WTC11 (cell line): Measurements from ENCODE around the gene RASSF9. TPM values are rescaled to one million over a fixed set of nuclear protein-coding genes. Genes with fewer than 3 reads are reported as not detected.
A peak's percentile ranks its signal among the peaks of the same experiment; 100 is the strongest.

Experiments used
- ATAC-seq: fragments of 200-7000 bp; cut with Tn5 transposase; 2 replicates; pipeline ENCODE4 v1.10.0; 2021; ENCODE audit warnings: mild to moderate bottlenecking, moderate library complexity
- CTCF ChIA-PET: fragments of 300-600 bp; sonication (Branson Sonifier 250); formaldehyde crosslinking; loops from one replicate; lab custom pipeline; 2021; ENCODE audit warnings: antibody characterized with exemption; lab: Charles Lee
- POLR2A ChIA-PET: fragments of 350-600 bp; sonication (Branson Sonifier 250); formaldehyde crosslinking; loops from one replicate; lab custom pipeline; 2021; ENCODE audit warnings: antibody characterized with exemption; lab: Charles Lee
- DNase-seq: peaks from one replicate; pipeline ENCODE4 v3.0.0; 2021; ENCODE audit warnings: low spot score
- H3K27ac Mint-ChIP-seq: 2 replicates; pipeline ENCODE4 v1.8.0; 2021; ENCODE audit warnings: mixed read lengths
- H3K27me3 Mint-ChIP-seq: 2 replicates; pipeline ENCODE4 v1.8.0; 2021; ENCODE audit warnings: low read depth, mild to moderate bottlenecking, moderate library complexity, mixed read lengths
- H3K36me3 Mint-ChIP-seq: 2 replicates; pipeline ENCODE4 v1.8.0; 2021; ENCODE audit warnings: mixed read lengths
- H3K4me1 Mint-ChIP-seq: 2 replicates; pipeline ENCODE4 v1.8.0; 2022; ENCODE audit warnings: mixed read lengths
- H3K4me3 Mint-ChIP-seq: 2 replicates; pipeline ENCODE4 v1.8.0; 2021; ENCODE audit warnings: mild to moderate bottlenecking, moderate library complexity, mixed read lengths
- H3K9me3 Mint-ChIP-seq: 2 replicates; pipeline ENCODE4 v1.8.0; 2021; ENCODE audit warnings: mixed read lengths
- AR ChIP-seq: fragments of 250-450 bp; sonication (Bioruptor Pico); IDR thresholded peaks from 2 replicates; pipeline ENCODE4 v1.9.0; 2021; ENCODE audit warnings: mild to moderate bottlenecking
- CREB1 ChIP-seq: sonication (generic); formaldehyde crosslinking; IDR thresholded peaks from 2 replicates; pipeline ENCODE4 v1.8.0; 2023; ENCODE audit warnings: mild to moderate bottlenecking, missing genetic modification reagents
- E2F4 ChIP-seq: sonication (generic); formaldehyde crosslinking; IDR thresholded peaks from 2 replicates; pipeline ENCODE4 v1.8.1; 2022; ENCODE audit warnings: low read depth, mild to moderate bottlenecking, moderate library complexity, missing genetic modification reagents, borderline replicate concordance
- ESRRA ChIP-seq: sonication (generic); formaldehyde crosslinking; IDR thresholded peaks from 2 replicates; pipeline ENCODE4 v1.8.1; 2022; ENCODE audit warnings: mild to moderate bottlenecking, missing genetic modification reagents, borderline replicate concordance
- GABPB1 ChIP-seq: sonication (generic); formaldehyde crosslinking; IDR thresholded peaks from 2 replicates; pipeline ENCODE4 v1.8.1; 2023; ENCODE audit warnings: mild to moderate bottlenecking, missing genetic modification reagents
- GTF2I ChIP-seq: fragments of 250-450 bp; sonication (Bioruptor Pico); conservative IDR thresholded peaks from 2 replicates; pipeline ENCODE4 v1.4.0; 2021; ENCODE audit warnings: mild to moderate bottlenecking
- HMGXB4 ChIP-seq: sonication (generic); formaldehyde crosslinking; IDR thresholded peaks from 2 replicates; pipeline ENCODE4 v1.8.1; 2023; ENCODE audit warnings: mild to moderate bottlenecking, moderate library complexity, missing genetic modification reagents
- IRF2 ChIP-seq: sonication (generic); formaldehyde crosslinking; IDR thresholded peaks from 2 replicates; pipeline ENCODE4 v1.8.0; 2022; ENCODE audit warnings: low read depth, missing genetic modification reagents, borderline replicate concordance
- JUN ChIP-seq: sonication (generic); formaldehyde crosslinking; IDR thresholded peaks from 2 replicates; pipeline ENCODE4 v1.8.0; 2023; ENCODE audit warnings: mild to moderate bottlenecking, missing genetic modification reagents
- NFATC4 ChIP-seq: fragments of 250-450 bp; sonication (Bioruptor Pico); IDR thresholded peaks from 2 replicates; pipeline ENCODE4 v1.9.0; 2021; ENCODE audit warnings: mild to moderate bottlenecking
- NFE2L1 ChIP-seq: sonication (generic); formaldehyde crosslinking; IDR thresholded peaks from 2 replicates; pipeline ENCODE4 v1.8.1; 2023; ENCODE audit warnings: missing genetic modification reagents
- NR2C2 ChIP-seq: sonication (generic); formaldehyde crosslinking; IDR thresholded peaks from 2 replicates; pipeline ENCODE4 v1.8.0; 2022; ENCODE audit warnings: mild to moderate bottlenecking, missing genetic modification reagents
- PREB ChIP-seq: sonication (generic); formaldehyde crosslinking; IDR thresholded peaks from 2 replicates; pipeline ENCODE4 v1.8.1; 2022; ENCODE audit warnings: mild to moderate bottlenecking, missing genetic modification reagents, moderate library complexity, borderline replicate concordance
- PRRX2 ChIP-seq: fragments of 250-450 bp; sonication (Bioruptor Pico); IDR thresholded peaks from 2 replicates; pipeline ENCODE4 v1.8.0; 2021; ENCODE audit warnings: mild to moderate bottlenecking
- RELA ChIP-seq: sonication (generic); formaldehyde crosslinking; IDR thresholded peaks from 2 replicates; pipeline ENCODE4 v1.8.1; 2022; ENCODE audit warnings: missing genetic modification reagents, mild to moderate bottlenecking, borderline replicate concordance
- ZMAT4 ChIP-seq: fragments of 250-450 bp; sonication (Bioruptor Pico); IDR thresholded peaks from 2 replicates; pipeline ENCODE4 v1.9.0; 2021; ENCODE audit warnings: mild to moderate bottlenecking
- ZNF121 ChIP-seq: sonication (generic); formaldehyde crosslinking; IDR thresholded peaks from 2 replicates; pipeline ENCODE4 v1.8.0; 2023; ENCODE audit warnings: missing genetic modification reagents
- ZNF138 ChIP-seq: sonication (generic); formaldehyde crosslinking; conservative IDR thresholded peaks from 2 replicates; pipeline ENCODE4 v1.8.1; 2022; ENCODE audit warnings: mild to moderate bottlenecking, moderate library complexity, missing genetic modification reagents
- ZNF263 ChIP-seq: sonication (generic); formaldehyde crosslinking; IDR thresholded peaks from 2 replicates; pipeline ENCODE4 v1.8.1; 2022; ENCODE audit warnings: low read depth, mild to moderate bottlenecking, moderate library complexity, missing genetic modification reagents
- ZNF416 ChIP-seq: fragments of 250-450 bp; sonication (Bioruptor Pico); IDR thresholded peaks from 2 replicates; pipeline ENCODE4 v1.9.0; 2021; ENCODE audit warnings: mild to moderate bottlenecking, inconsistent platforms
- ZNF423 ChIP-seq: fragments of 250-450 bp; sonication (Bioruptor Pico); IDR thresholded peaks from 2 replicates; pipeline ENCODE4 v2.1.2; 2022; ENCODE audit warnings: mild to moderate bottlenecking, moderate library complexity
- ZSCAN18 ChIP-seq: fragments of 250-450 bp; sonication (Bioruptor Pico); IDR thresholded peaks from 2 replicates; pipeline ENCODE4 v2.1.2; 2022; ENCODE audit warnings: mild to moderate bottlenecking, moderate library complexity
- total RNA-seq: library from RNA; stranded (reverse); gene quantifications from 3 replicates; pipeline ENCODE4 v1.2.3, GENCODE V29; 2021

The RASSF9 gene
- total RNA-seq, 1 experiment from 2014 or later = 0.33 TPM

- Mint-ChIP-seq H3K9me3 (no peaks in the 10 kb centered on the region), H3K4me1 (peaks cover 59% of the 10 kb centered on the region), H3K4me3 (no peak overlapping the region; the same call in 1 of the 2 replicates), H3K36me3 (no peaks in the 10 kb centered on the region), H3K27me3 (no peaks in the 10 kb centered on the region), H3K27ac (peak overlapping the region; percentile 60)
- ChIA-PET POLR2A (no interaction called here), CTCF (no interaction called here)
- no peak; the same call in 1 of the 2 replicates for ATAC-seq
- no peak for DNase-seq
- TF ChIP-seq ESRRA (CRISPR knock-in tag) (no peak), GTF2I (CRISPR knock-in tag) (no peak), GABPB1 (CRISPR knock-in tag) (no peak), ZNF423 (CRISPR knock-in tag) (no peak), ZSCAN18 (CRISPR knock-in tag) (no peak), ZNF121 (CRISPR knock-in tag) (no peak)
Observed at GRCh38 chr12:85779768-85780167, 56.4 kb downstream of the RASSF9 start.

GRCh38 chr12:85775091-85775490 lies 61.1 kb downstream of the RASSF9 start:
- Mint-ChIP-seq H3K27me3 (no peaks in the 10 kb centered on the region), H3K27ac (peak overlapping the region; percentile 18), H3K9me3 (no peaks in the 10 kb centered on the region), H3K4me1 (peaks cover 49% of the 10 kb centered on the region)
- no peak for DNase-seq
- no peak for TF ChIP-seq JUN (CRISPR knock-in tag)
- no peak for TF ChIP-seq ZMAT4 (CRISPR knock-in tag)
- no peak for TF ChIP-seq PRRX2 (CRISPR knock-in tag)
- no peak for TF ChIP-seq E2F4 (CRISPR knock-in tag)
- TF ChIP-seq NR2C2 (CRISPR knock-in tag) = no peak
- TF ChIP-seq ZNF138 (CRISPR knock-in tag) = no peak
- TF ChIP-seq, all 79 proteins: peak for 0
- H3K36me3 Mint-ChIP-seq = no peaks in the 10 kb centered on the region
- POLR2A ChIA-PET = no interaction called here
- H3K4me3 Mint-ChIP-seq = no peak overlapping the region
- CTCF ChIA-PET = interaction anchor here (0.7 kb wide), 1 partner anchor 531 kb away, joined by 3 read pairs; no protein-coding TSS in a partner anchor
- no peak for ATAC-seq

GRCh38 chr12:85765453-85765869 lies 70.7 kb downstream of the RASSF9 start:
- H3K4me3 Mint-ChIP-seq = no peak overlapping the region
- POLR2A ChIA-PET = no interaction called here
- TF ChIP-seq PREB (CRISPR knock-in tag) = no peak
- TF ChIP-seq, all 79 proteins: peak for 0
- ATAC-seq (no peak), DNase-seq (no peak)
- CTCF ChIA-PET = no interaction called here
- Mint-ChIP-seq H3K27me3 (no peaks in the 10 kb centered on the region), H3K36me3 (no peaks in the 10 kb centered on the region), H3K27ac (no peak overlapping the region), H3K4me1 (peaks cover 17% of the 10 kb centered on the region), H3K9me3 (no peaks in the 10 kb centered on the region)

GRCh38 chr12:85759623-85760022 lies 76.6 kb downstream of the RASSF9 start:
- Mint-ChIP-seq H3K4me1 (peaks cover 12% of the 10 kb centered on the region), H3K36me3 (peaks cover 19% of the 10 kb centered on the region), H3K27ac (no peak overlapping the region), H3K27me3 (no peaks in the 10 kb centered on the region), H3K4me3 (no peak overlapping the region), H3K9me3 (peaks cover 20% of the 10 kb centered on the region)
- ATAC-seq = no peak
- ChIA-PET CTCF (no interaction called here), POLR2A (no interaction called here)
- no peak for DNase-seq
- no peak for TF ChIP-seq PRRX2 (CRISPR knock-in tag)
- no peak for TF ChIP-seq GTF2I (CRISPR knock-in tag)
- no peak for TF ChIP-seq ZNF263 (CRISPR knock-in tag)
- no peak for TF ChIP-seq ESRRA (CRISPR knock-in tag)
- no peak for TF ChIP-seq NFATC4 (CRISPR knock-in tag)
- no peak for TF ChIP-seq RELA (CRISPR knock-in tag)
- no peak for TF ChIP-seq IRF2 (CRISPR knock-in tag)
- TF ChIP-seq CREB1 (CRISPR knock-in tag) = no peak
- no peak for TF ChIP-seq AR (CRISPR knock-in tag)
- TF ChIP-seq ZNF416 (CRISPR knock-in tag) = no peak
- TF ChIP-seq HMGXB4 (CRISPR knock-in tag) = no peak
- TF ChIP-seq NFE2L1 (CRISPR knock-in tag) = no peak
